ENCODE measurements around the gene PPP1R13L.
"Not testable (repeated sequence)": the region's sequence is repeated elsewhere in the genome, so short reads cannot be mapped to it uniquely, and the experiment has no call there.

Gene PPP1R13L

GRCh38 chr19:45344621-45345505, 60.0 kb downstream of the PPP1R13L start:
- DNase-seq = no peak

- no peak for DNase-seq
These were observed 62.0 kb downstream of the PPP1R13L start for GRCh38 chr19:45342911-45343310.

DNA sequence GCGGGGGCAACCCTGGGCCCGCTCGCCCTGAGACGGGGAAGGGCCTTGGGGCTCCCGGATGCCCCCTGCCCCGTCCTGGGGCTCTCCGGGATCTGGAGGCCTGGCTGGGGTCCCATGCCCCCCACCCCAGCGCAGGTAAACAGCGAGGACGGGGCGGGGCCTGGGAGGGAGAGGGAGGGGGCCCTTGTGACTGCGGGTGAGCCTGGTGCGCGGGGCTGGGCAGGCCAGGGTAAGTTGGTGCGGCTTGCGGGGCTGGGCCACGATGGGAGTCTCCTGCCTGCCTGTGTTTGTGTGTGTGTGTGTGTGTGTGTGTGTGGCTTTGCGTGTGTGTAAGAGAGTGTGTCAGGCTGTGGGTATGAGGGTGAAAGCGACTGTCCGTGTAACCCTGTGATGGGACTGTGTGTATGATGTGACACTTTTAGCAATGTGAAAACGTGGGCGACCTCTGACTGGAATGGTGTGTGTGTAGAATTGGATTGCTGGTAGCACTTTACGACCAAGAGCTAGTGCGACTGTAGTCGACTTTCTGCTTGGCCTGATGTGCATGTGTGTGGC, 63.9 kb downstream of the PPP1R13L start:
- DNase-seq = no peak

DNA sequence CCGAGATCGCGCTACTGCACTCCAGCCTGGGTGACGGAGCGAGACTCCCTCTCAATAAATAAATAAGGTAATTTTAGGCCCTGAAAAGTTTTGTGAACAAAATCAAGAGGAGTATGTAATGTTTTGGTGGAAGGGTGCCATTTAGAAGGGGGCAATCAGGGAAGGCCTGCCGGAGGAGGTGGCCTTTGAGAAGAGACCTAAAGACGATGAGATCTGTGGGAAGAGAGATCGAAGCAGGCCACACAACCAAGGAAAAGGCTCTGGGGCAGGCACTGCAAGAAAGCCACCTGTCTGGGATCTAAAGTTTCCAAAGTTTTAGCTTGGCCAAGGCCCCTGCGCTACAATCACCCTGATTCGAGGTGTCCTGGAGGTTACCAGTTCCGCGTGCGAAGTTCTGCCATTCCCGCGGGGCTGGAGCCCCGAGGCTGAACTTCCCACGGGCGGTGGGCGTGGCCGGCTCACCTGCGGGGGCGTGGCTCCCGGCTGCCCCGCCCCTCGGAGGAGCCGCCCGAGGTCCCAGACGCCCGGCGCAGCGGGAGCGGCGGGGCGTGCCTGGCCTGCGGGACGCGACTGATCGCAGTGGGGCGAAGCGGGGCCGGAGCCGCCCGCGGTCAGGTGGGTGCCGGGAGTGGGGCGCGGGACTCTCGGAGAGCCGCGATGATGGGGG, 64.5 kb downstream of the PPP1R13L start, which contains the start of gene KLC3:
Gene KLC3 (plus strand): TSS at position 519 of the 667 bp plus-strand sequence. CDS start 4,792 bp downstream, outside the sequence.
- DNase-seq = no peak

- no peak for DNase-seq
These were observed 65.2 kb downstream of the PPP1R13L start for GRCh38 chr19:45339629-45340028.

DNA sequence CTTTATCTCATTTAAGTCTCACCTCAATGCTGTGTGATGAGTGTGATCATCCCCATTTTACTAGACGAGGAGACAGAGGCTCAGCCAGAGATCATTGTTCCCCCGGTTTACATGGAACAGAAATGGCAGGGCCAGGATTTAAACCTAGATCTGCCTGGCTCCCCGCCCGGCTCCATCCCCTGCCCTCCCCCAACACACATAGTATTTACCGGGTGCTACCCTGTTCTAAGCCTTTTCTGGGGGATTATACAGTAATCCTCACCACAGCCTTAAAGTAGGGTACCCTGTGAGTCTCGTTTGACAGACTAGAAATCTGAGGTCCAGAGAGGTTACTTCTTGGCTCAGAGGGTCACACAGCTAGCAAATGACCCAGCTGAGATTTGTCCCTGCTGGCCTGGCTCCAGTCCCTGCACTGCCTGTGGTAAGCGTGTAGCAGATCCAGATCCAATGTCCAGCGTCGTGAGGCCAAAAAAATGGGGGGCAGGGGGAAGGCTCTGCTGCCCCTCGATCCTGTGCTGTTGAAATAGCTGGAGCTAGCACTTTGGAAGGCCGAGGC, 68.1 kb downstream of the PPP1R13L start:
- DNase-seq = no peak

DNA sequence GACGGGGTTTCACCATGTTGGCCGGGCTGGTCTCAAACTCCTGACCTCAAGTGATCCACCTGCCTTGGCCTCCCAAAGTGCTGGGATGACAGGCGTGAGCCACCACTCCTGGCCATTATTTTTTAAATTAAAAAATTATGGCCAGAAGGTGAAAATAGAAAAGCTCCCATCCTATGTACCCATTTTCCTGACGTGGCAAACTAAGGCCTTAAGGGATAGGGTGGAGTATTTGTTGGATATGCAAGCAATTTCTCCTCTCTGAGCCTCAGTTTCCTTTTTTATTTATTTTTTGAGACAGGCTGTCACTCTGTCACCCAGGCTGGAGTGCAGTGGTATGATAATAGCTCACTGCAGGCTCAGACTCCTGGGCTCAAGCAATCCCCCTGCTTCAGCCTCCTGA, 70.0 kb downstream of the PPP1R13L start:
- not testable (repeated sequence) for DNase-seq

DNA sequence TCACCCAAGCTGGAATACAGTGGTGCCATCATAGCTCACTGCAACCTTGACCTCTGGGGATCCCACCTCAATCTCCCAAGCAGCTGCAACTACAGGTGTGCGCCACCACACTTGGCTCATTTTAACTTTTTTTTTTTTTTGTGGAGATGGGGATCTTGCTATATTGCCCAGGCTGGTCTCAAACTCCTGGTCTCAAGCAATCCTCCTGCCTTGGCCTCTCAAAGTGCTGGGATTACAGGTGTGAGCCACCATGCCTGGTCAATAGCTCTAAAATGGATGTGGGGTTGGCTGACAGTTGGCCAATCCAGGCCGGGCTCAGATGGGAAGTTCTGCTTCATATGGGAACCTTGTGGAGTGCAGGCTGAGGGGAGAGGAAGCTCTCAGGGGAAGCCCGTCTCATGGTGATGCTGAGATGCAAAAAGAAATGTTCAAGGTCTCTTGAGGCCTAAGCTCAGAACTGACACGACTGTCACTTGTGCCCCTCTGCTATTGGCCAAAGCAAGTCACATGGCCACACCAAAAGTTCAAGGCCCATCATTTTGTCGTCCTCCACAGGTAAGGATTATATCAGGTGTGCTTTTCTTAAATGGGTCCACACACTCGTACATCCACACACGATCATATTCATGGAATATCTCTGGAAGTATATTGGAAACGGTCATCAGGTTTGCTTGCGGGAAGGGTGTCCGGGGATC, 71.1 kb downstream of the PPP1R13L start:
- no peak for DNase-seq

DNA sequence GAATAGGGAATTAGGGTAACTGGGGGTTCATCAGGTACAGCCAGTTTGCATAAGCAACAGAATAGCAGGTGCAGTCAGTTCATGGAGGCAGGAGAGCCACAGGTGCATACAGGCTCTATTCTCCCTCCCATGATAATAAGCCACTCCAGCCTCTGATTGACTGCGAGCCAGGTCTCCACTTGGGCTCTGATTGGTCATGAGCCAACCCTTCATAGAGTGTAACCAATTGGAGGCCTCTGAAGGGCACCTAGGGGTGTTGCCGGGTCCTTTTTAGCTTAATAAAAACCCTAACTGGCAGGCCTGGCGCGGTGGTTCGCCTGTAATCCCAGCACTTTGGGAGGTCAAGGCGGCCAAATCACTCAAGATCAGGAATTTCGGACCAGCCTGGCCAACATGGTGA, 73.5 kb downstream of the PPP1R13L start:
- no peak for DNase-seq

All from NCI-H446 treated with DMSO at 0.1 percent for 48 hours (cell line).